Heart left ventricle (tissue), 16 donors: ENCODE measurements around the gene CCDC146. TPM values are rescaled to one million over a fixed set of nuclear protein-coding genes. Genes with fewer than 3 reads are reported as not detected.

Experiments
- ATAC-seq, 4 donors: fragments of 200-7000 bp; cut with Tn5 transposase; one replicate each; pipeline ENCODE4 v1.9.1; 2020 to 2022; ENCODE audit warnings: moderate library complexity in 4 of 4, mild to moderate bottlenecking in 3 of 4, moderate number of reproducible peaks in 1 of 4
- DNase-seq, 5 donors: peaks; one replicate each; pipeline ENCODE4 v3.0.0-alpha.2; 2020
- H3K27ac ChIP-seq, 12 donors: fragments of 200-600 bp; sonication (generic) in 4 of 12; one replicate each; pipeline versions ENCODE4 v1.5.0 to v1.8.0; 2016 to 2022; ENCODE audit warnings: mild to moderate bottlenecking in 2 of 12
- H3K27me3 ChIP-seq, 9 donors: fragments of 200-600 bp; sonication (generic) in 2 of 9; one replicate each; pipeline versions ENCODE4 v1.5.1 to v1.8.0; 2016 to 2022; ENCODE audit warnings: mild to moderate bottlenecking in 3 of 9
- H3K36me3 ChIP-seq, 9 donors: fragments of 200-600 bp; sonication (generic) in 2 of 9; one replicate each; pipeline versions ENCODE4 v1.5.0 to v1.8.0; 2018 to 2022; ENCODE audit warnings: mild to moderate bottlenecking in 2 of 9
- H3K4me1 ChIP-seq, 12 donors: fragments of 200-600 bp; sonication (generic) in 4 of 12; one replicate each; pipeline versions ENCODE4 v1.5.0 to v1.8.0; 2016 to 2022; ENCODE audit warnings: mild to moderate bottlenecking in 3 of 12
- H3K4me3 ChIP-seq, 12 donors: fragments of 200-600 bp; sonication (generic) in 4 of 12; one replicate each; pipeline versions ENCODE4 v1.5.0 to v1.8.0; 2017 to 2022; ENCODE audit warnings: mild to moderate bottlenecking in 9 of 12, moderate library complexity in 4 of 12
- H3K9me3 ChIP-seq, 12 donors: fragments of 200-600 bp; sonication (generic) in 4 of 12; one replicate each; pipeline versions ENCODE4 v1.5.0 to v1.8.0; 2016 to 2022; ENCODE audit warnings: mild to moderate bottlenecking in 1 of 12
- POLR2A ChIP-seq, 2 donors: fragments of 450-650 bp; IDR thresholded peaks; one replicate each; pipeline ENCODE4 v1.6.1; 2017; ENCODE audit warnings: antibody characterized with exemption in 2 of 2, mild to moderate bottlenecking in 2 of 2, moderate library complexity in 2 of 2
- WGBS, 4 donors: extraction: QIAGEN DNeasy Blood & Tissue Kit in 2 of 4; methylation state at CpG; one replicate each; pipeline versions ENCODE4 v1.1.5 to v1.1.7; 2013 to 2018; 5-methylcytosine and 5-hydroxymethylcytosine counted together
- intact Hi-C, 10 donors: fragments of 100-400 bp; cut with DNase I; formaldehyde crosslinking; loops; one replicate each; pipeline versions ENCODE4 v1.11.1 to v1.14.2; 2022
- polyA plus RNA-seq, 2 donors: library from polyadenylated mRNA; stranded (reverse); fragments of 200-250 nt; gene quantifications; one replicate each; pipeline ENCODE4 v1.2.3, GENCODE V29; 2013
- total RNA-seq, 9 donors: library from RNA; depleted of rRNA in 2 of 9; stranded (reverse); fragments of >200 nt in 2 of 9; fragmentation: NEBNext Ultra II Directional in 3 of 9; extraction: Animal tissue kit (Norgen Biotek cat#: 25700) in 3 of 9; gene quantifications; one replicate each; pipeline versions ENCODE4 v1.1.0 to v1.2.4, GENCODE V29; 2016 to 2023
- TF ChIP-seq, protein P1 (sequence below), 12 donors: fragments of 200-600 bp; sonication (generic) in 4 of 12; IDR thresholded peaks; one replicate each; pipeline versions ENCODE4 v1.5.0 to v1.8.0; 2018 to 2022; ENCODE audit warnings: antibody characterized with exemption in 12 of 12, mild to moderate bottlenecking in 5 of 12
- donor health status: ischemic (EF 13 %, LVEDD 7.1; RV severe dilation, severe dysfunction).
- donor health status: healthy with polysubstance abuse.
- donor health status: DM: no; HTN: yes; CAD: no.
- donor health status: DM: no; HTN: no; CAD: no.
- donor health status: ischemic (EF 25% LVEDD 6.9; RV normal size, moderate dysfunction).
- donor health status: ischemic (EF 25% LVEDD 5.7; RV mildly dilated, moderate dysfunction).
- donor health status: healthy.
- donor health status: DM: yes; HTN: yes; CAD: no.
- donor health status: ischemic (EF 35%, LVEDD 5.7; RV mildly dilated, moderate dysfunction).
- donor health status: nonischemic (EF 11% LVEDD 7.7; RV severe dilation, severe dysfunction).
- donor health status: DM: yes; HTN: yes; CAD: no.
- donor health status: PGD.
- donor health status: ischemic (EF 29% LVEDD 5.4; RV normal size, mild dysfunction).
- donor health status: nonischemic (EF 23%, LVEDD 6.1; RV moderate dilation, normal function).

The CCDC146 gene
- total and polyA plus RNA-seq, 11 donors = 2.1 to 13.3 (median 6.6) TPM

DNA sequence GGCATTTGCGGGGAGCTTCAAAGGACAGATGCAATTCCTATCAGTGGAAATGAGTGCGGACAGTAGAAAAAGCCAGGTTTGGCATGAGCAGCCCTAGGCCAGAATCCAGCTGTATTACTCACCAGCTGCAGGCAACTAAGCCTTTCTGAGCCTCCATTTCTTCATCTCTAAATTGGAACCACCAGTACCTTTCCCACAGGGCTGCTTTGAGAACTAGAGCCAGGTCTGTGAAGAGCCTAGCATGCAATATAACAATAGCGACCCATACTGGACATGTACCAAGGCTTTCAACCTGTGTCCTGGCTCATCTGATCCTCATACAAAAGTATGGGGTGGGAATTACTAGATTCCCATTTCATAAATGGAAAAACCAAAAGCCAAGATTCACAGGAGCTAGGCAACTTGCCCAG lies 192.8 kb downstream of the CCDC146 start:
- DNase-seq = peak in 1 of 5 donors; percentile 29
- ATAC-seq = peak in 3 of 4 donors; percentile 38 to 80 (median 60)
- intact Hi-C loops = loop anchor here in 2 of 10 donors (5.0 to 10.0 kb wide), 2 partner anchors 48 to 170 kb away; no protein-coding TSS in a partner anchor
- Histone ChIP-seq H3K36me3 (peaks cover 0 to 62% (median 27%) of the 10 kb centered on the region in 9 donors), H3K9me3 (no peaks in the 10 kb centered on the region), H3K4me3 (no peak overlapping the region), H3K4me1 (peaks cover 0 to 25% (median 3%) of the 10 kb centered on the region in 12 donors), H3K27ac (no peak overlapping the region), H3K27me3 (no peaks in the 10 kb centered on the region)
- TF ChIP-seq, protein P1, sequence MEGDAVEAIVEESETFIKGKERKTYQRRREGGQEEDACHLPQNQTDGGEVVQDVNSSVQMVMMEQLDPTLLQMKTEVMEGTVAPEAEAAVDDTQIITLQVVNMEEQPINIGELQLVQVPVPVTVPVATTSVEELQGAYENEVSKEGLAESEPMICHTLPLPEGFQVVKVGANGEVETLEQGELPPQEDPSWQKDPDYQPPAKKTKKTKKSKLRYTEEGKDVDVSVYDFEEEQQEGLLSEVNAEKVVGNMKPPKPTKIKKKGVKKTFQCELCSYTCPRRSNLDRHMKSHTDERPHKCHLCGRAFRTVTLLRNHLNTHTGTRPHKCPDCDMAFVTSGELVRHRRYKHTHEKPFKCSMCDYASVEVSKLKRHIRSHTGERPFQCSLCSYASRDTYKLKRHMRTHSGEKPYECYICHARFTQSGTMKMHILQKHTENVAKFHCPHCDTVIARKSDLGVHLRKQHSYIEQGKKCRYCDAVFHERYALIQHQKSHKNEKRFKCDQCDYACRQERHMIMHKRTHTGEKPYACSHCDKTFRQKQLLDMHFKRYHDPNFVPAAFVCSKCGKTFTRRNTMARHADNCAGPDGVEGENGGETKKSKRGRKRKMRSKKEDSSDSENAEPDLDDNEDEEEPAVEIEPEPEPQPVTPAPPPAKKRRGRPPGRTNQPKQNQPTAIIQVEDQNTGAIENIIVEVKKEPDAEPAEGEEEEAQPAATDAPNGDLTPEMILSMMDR (IDR thresholded peaks at IDR 0.05) = no peak
- no peak for TF ChIP-seq POLR2A (IDR thresholded peaks at IDR 0.05)
- WGBS, 4 donors = 81 to 85% (median 83%) methylated on average over 3 of the region's 3 CpGs

DNA sequence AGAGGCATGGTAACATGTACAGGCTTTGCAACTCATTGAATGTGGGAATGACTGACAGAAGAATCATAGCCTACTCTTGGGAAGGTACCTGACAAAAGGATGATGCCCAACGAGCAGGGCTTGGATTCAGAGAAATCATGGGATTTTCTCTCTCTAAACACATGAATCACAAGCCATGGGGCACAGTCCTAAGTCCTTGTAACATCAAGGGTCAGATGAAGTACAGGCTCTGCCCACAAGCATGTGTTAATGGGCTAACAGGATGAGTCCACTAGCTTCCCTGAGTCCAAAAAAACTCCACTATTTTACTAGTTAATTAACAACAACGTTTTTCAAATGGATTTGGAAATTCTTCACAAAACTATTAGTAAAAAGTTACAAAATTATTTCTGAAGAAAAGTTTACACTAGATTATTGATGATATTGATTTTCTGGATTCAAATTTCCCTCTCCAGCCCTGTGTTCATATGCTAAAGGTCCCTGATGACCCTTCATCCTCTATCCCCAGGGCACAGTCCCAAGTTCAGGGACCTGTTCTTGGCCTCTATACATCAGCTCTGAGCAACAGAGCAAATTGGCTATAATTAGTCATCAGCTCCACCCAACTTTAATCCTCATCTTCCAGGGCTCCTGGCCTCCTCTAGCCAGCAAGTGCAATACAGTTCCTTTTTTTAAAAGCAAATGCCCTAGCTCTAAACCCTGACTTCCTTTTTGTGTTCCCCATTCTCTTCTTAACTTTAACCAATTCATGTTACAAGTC lies 194.0 kb downstream of the CCDC146 start:
- peak in 1 of 4 donors; percentile 13 for ATAC-seq
- 63 to 73% (median 70%) methylated on average over 2 of the region's 2 CpGs for WGBS, 4 donors
- Histone ChIP-seq H3K9me3 (no peaks in the 10 kb centered on the region), H3K4me1 (peaks cover 0 to 30% (median 6%) of the 10 kb centered on the region in 12 donors), H3K36me3 (peaks cover 0 to 62% (median 22%) of the 10 kb centered on the region in 9 donors), H3K27me3 (no peaks in the 10 kb centered on the region), H3K27ac (no peak overlapping the region), H3K4me3 (no peak overlapping the region)
- no peak for TF ChIP-seq POLR2A (IDR thresholded peaks at IDR 0.05)
- TF ChIP-seq, protein P1 (IDR thresholded peaks at IDR 0.05) = no peak
- no peak for DNase-seq
- intact Hi-C loops = loop anchor here in 2 of 10 donors (5.0 to 10.0 kb wide), 2 partner anchors 49 to 172 kb away; no protein-coding TSS in a partner anchor

GRCh38 chr7:77318019-77318418 lies 195.6 kb downstream of the CCDC146 start:
- peaks cover 0 to 24% (median 6%) of the 10 kb centered on the region in 12 donors for H3K4me1 ChIP-seq
- no peak overlapping the region for H3K27ac ChIP-seq
- no peaks in the 10 kb centered on the region for H3K9me3 ChIP-seq
- peaks cover 0 to 58% (median 7%) of the 10 kb centered on the region in 9 donors for H3K36me3 ChIP-seq
- DNase-seq (no peak), ATAC-seq (no peak)
- no peak overlapping the region for H3K4me3 ChIP-seq
- TF ChIP-seq, protein P1 (IDR thresholded peaks at IDR 0.05) = no peak
- TF ChIP-seq POLR2A (IDR thresholded peaks at IDR 0.05) = no peak
- intact Hi-C loops = loop anchor here in 2 of 10 donors (5.0 to 10.0 kb wide), 2 partner anchors 51 to 173 kb away; no protein-coding TSS in a partner anchor
- H3K27me3 ChIP-seq = no peaks in the 10 kb centered on the region
- WGBS, 4 donors = 66 to 97% (median 94%) methylated on average over 1 of the region's 1 CpG

DNA sequence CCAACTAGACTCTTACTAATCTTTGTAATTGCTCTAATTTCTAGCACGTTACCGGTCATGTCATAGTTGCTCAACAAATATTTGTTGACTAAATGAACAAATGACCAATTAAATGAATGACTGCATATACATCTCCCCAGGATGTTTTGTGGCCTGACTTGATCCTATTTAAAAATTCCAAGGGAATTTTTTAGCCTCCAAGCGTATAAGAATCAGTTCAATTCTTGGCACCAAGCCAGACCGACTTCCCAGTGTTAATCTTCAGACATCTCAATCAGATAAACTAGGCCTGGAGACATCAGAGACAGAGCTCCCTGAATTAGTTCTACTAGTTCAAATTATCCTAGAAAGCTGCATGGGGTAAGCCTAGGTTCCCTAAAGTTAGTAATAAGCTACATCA lies 197.7 kb downstream of the CCDC146 start:
- no peak for DNase-seq
- intact Hi-C loops = loop anchor here in 1 of 10 donors (5.0 kb wide), 1 partner anchor 68 kb away; no protein-coding TSS in a partner anchor
- ATAC-seq = no peak
- H3K9me3 ChIP-seq = no peaks in the 10 kb centered on the region
- WGBS, 4 donors = 61 to 89% (median 77%) methylated on average over 4 of the region's 4 CpGs
- TF ChIP-seq, protein P1 (IDR thresholded peaks at IDR 0.05) = no peak
- TF ChIP-seq POLR2A (IDR thresholded peaks at IDR 0.05) = no peak
- H3K4me3 ChIP-seq = no peak overlapping the region
- H3K36me3 ChIP-seq = peaks cover 0 to 59% (median 0%) of the 10 kb centered on the region in 9 donors
- H3K4me1 ChIP-seq = peaks cover 0 to 12% (median 5%) of the 10 kb centered on the region in 12 donors
- no peak overlapping the region for H3K27ac ChIP-seq
- H3K27me3 ChIP-seq = no peaks in the 10 kb centered on the region
